GM21737 (cell line): Measurements from ENCODE around the gene PADI3.
"Not testable (repeated sequence)": the region's sequence is repeated elsewhere in the genome, so short reads cannot be mapped to it uniquely, and the experiment has no call there.

Experiments
- ATAC-seq: cut with Tn5 transposase; IDR thresholded peaks from one replicate; pipeline ENCODE4 v1.9.1; 2021; ENCODE audit warnings: mild to moderate bottlenecking, moderate library complexity; ENCODE audit not compliant: unreplicated experiment

The PADI3 gene

DNA sequence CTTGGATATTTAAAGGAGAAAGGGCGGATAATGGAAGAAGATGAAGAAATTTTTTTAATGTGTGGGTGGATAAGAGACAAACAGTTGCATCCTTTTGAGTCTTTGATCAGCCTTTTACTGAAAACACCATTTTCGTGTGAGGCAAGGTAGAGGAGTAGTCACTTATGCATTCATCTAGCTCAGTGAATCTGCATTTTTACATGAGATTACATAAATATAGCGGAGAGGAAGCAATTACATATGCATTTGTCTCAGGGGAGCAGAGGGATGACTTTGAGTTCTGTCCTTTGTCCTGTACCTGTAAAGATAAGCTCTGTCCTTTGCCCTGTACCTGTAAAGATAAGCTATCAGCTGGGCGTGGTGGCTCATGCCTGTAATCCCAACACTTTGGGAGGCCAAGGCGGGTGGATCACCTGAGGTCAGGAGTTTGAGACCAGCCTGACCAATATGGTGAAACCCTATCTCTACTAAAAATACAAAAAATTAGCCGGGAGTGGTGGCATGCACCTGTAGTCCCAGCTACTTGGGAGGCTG is 73.0 kb downstream of the PADI3 start:
- not testable (repeated sequence) for ATAC-seq

GRCh38 chr1:17328855-17329254 is 80.0 kb downstream of the PADI3 start:
- ATAC-seq: no peak

DNA sequence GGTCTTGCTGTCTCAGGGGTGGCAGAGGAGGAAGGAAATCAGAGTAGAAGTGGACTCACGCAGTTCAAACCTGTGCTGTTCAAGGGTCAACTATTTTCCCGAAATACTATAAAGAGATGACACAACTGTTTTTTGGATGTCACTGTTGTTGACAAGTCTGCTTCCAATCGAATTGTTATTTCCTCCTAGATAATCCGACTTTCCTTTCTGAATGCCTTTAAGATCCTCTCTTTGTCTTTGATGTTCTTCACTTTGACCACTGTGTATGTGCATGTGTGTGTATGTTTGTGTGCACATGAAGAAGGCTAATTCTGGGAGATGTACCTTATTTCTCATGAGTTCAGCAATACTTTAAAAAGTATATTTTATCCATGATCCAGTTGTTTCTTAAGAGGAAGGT is 80.7 kb downstream of the PADI3 start:
- no peak for ATAC-seq

DNA sequence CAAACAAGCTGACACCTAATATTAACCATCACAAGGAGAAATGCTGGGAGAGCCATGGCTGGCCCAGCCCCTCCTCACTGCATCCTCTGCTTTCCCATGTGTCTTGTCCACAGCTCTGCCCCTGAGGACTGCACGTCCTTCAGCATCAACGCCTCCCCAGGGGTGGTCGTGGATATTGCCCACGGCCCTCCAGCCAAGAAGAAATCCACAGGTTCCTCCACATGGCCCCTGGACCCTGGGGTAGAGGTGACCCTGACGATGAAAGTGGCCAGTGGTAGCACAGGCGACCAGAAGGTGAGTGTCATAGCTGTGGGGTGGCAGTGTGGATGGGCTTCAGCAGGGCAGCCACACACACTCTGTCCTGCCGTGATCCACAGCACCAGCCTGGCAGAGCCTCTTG is 82.0 kb downstream of the PADI3 start:
- ATAC-seq: no peak

GRCh38 chr1:17333081-17333480 is 84.2 kb downstream of the PADI3 start:
- ATAC-seq: no peak
